NCI-H460 (cell line): ENCODE data around the gene RIMBP2. TPM values are rescaled to one million over a fixed set of nuclear protein-coding genes. Genes with fewer than 3 reads are reported as not detected.

Experiments
- DNase-seq: peaks from one replicate; pipeline ENCODE4 v3.0.0-alpha.2; 2016; ENCODE audit warnings: low read depth; ENCODE audit errors: extremely low read depth
- total RNA-seq: library from RNA; depleted of rRNA; stranded (reverse); fragments of >200 nt; shearing (Covaris generic); gene quantifications from 2 replicates; pipeline ENCODE4 v1.2.3, GENCODE V29; 2014

The RIMBP2 gene
- total RNA-seq, 1 experiment from 2014 or later = 0.02 TPM

DNA sequence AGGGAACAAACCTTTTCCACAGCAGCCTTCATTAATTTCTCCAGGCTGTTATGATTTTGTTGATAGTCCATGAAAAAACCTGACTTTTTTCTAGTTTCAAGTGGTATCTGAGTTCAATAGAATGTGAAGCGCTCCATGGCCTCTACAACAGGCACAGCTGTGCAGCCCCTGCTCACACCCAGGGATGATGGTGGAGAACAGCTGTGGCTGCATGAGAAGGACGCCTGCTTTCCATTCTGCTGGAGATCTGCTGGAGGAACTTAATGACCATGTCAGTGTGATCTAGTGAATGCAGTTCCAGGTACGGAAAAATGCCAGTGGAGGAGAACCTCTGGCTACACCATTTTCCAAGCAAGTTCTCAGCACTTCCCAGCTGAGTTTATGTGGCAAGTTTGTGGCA lies 297.8 kb downstream of the RIMBP2 start:
- no peak for DNase-seq

DNA sequence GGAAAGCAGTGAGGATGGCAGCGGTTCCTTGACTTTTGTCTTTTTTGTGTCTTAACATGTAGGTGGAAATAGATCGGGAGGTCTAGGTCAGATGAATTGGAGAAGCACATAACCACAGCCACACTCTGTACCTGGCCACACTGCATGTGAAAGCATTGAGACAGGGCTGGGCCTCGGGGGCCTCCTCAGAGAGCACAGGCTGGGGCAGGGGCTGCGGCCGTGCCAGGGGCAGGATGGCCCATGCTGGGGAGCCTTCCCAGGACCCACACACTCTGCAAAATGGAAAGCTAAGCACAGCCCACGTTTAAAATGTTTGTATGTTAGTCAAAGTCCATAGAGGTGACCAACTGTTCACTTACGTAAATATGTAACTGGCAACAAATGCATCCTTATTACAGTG lies 301.7 kb downstream of the RIMBP2 start:
- DNase-seq = no peak

DNA sequence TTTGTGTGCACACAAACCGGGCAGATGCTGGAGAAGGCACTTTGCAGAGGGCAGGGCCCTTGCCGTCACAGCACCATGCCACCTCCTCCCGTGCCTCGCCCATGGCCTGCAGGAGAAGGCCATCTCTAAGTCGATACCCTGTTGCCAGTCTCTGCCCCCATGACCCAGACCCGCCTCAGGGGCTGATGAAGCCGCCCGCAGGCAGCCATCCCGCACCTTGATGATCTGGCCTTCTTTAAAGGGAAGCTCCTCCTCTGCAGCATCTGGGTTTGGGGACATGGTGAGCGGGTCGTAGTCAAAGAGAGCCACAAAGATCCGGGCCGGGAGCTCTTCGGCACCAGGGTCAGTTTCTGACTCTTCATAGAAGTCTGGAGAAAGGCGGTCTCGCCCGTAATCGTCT lies 302.2 kb downstream of the RIMBP2 start:
- no peak for DNase-seq

DNA sequence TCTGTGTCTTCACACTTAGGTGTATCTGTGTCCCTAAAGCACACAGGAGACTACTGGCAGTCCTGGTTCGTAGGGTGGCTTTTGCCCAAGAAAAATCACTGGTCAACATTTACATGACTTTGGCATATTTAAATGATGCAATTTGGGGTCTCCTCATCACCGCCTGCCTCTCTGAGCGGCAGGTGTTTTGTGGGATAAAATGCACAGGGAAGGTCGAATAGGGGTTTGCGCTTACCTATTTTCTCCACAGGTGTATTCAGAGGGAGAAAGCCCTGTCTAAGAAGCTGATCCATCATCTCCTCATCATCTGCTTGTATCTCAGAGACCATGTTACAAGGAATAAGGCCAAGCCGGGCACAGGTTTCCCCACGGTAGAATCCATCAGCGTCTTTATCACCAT lies 303.7 kb downstream of the RIMBP2 start:
- DNase-seq = no peak

DNA sequence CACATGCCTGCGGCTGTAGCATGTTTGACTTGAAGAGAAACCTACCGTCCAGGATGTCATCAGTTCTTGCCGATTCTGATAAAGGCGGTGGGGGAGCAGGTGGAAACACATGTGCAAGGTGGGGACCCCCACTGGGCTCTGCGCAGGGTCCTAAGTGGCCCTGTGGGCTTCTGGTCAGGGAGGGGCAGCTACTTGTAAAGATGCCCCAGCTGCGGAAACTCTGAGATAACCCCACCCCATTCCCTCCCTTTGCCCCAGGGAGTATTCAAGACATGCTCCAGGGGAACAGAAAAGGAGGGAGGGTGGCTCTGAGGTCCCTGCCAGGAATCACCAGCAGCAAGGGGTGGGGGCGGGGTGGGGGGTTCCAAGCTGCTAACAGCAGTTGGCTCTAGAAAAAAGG lies 310.8 kb downstream of the RIMBP2 start:
- DNase-seq = no peak

DNA sequence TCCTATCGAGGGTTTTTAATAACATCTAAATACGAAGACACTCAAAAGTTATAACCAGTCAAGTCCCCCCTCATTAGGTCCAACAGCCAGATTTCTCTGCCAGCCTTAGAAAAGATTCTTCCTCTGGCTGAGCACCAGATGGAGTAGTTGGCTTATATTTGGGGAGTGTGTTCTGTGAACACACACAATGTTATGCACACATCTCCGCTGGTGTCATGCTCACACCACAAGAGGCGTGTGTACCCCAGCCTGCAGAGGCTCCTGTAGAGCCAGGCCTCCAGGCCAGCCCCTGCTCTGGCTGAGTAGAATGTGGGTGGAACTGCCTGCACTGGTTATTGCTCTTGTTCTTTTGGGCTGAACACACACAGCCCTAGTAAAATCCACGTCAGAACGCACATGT lies 314.4 kb downstream of the RIMBP2 start:
- DNase-seq = peak; percentile 15

DNA sequence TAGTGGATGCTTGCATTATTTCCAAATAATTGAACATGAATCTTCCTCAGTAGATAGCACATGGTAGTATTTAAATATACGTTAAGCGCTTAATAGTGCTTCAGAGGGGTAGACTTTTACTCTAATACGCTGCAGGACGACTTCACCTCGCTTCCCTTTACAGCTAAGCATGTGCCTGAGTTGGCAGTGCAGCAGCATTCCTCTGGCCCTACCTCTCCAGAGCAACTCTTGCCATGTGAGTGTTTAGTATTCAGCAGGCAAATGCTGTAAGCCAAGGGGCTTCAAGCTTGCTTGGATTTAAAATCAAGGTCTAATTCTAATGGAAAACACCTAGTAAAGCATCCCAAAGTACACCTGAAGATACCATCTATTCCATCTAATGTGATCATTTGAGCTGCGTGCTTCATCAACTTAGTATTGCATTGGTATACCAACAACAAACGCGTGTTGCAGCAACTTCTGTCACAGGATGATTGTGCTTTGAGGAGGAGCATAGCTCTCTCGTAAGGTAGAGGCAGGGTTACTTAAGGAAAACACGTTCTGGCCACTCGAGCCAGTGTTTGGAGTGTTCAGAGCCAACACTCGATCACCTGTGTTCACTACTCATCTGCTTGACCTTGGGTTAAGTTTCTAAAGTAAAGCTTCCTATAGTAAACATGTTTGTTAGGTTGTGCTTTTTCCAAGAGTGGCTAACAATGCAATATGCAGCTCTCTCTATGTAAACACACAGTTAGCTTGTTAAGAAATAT lies 317.8 kb downstream of the RIMBP2 start:
- DNase-seq = no peak

DNA sequence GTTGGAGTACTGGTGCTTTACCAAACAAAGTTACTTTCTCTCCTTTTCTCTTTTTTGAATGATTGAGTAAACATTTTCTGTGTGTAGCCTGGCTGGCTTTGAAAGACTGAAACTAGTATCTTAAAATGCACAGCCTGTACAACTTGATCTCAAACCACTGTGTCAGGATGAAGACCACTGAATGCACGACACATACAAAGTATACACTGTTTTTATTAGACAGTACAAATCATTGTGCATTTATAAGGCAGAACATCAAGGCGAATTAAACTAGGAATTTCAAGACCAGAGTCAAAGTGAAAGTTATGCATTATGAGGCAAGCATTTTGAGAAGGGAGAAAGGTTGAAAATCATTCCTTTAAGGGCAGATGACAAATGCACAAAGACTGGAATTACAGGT lies 319.4 kb downstream of the RIMBP2 start:
- DNase-seq = no peak

DNA sequence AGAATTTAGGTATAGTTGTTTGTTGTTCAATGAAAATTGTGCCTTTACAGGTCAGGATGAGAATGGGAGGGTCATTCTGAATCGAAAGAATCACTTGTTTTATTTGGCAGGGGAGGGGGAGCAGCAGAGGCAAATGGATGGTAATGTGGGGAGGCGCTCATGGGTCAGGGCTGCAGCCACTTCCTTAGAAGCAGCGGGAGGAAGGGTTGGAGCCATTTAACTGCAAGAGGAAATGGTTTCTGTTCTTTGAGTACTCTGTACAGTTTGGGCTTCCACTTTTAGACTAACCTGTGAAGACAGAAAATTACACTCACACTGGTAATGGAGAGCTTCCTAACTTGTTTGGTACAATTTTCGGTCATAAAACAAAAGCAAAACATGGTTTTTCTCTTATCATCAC lies 321.2 kb downstream of the RIMBP2 start:
- DNase-seq = no peak

DNA sequence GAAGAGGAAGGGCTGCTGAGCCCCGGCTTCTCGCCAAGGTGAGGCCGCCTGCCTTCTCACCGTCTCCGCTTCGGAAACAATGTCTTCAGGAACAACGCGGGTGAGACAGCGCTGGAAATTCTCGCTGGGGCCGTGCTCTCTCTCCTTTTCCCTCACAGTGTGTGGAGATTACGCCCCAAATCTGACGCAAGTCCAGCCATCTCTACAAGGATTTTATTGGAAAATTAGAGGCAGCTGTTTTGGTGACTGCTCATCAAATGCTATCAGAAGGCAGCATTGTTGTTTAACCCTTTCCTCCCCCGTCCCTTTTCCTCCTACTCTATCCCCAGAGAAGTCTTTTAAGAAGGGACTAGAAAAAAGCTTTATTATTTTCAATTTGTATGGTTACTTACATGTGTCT lies 324.9 kb downstream of the RIMBP2 start:
- no peak for DNase-seq

DNA sequence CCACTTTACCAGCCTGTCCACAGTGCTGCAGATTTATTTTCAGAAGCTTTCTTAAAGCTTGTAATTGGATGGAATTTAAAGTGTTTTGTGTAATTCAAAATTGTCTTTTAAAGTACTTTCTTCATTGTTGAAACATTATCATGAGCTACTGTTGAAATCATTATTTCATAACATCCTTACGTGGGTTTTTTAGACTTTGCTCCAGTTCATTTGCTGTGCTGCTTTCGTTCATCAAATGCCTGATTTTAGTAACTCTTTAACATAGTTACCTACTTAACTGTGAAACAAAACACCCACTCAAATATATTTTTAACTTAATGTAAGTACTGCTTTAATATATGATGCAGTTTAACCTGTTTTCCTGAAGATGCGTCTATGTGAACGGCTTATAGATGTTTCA lies 330.9 kb downstream of the RIMBP2 start:
- no peak for DNase-seq

DNA sequence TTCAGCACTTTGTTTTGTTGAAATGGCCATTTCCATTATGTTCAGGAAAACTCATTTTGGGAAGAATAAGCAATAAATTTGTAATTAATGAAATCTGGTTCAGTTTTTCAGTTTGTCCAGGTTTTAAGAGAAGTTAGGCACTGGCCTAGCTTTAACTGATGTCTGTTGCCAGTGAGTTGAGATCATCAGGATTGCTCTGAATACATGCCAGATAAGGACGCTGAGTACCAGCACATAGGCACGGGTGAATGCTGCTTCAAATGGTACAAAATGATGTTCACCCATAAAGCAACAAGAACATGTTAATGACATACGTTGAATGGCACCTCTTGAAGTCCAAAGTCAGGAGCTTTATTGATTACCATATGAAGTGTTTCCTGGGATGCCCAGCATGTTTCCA lies 331.9 kb downstream of the RIMBP2 start:
- DNase-seq = no peak

DNA sequence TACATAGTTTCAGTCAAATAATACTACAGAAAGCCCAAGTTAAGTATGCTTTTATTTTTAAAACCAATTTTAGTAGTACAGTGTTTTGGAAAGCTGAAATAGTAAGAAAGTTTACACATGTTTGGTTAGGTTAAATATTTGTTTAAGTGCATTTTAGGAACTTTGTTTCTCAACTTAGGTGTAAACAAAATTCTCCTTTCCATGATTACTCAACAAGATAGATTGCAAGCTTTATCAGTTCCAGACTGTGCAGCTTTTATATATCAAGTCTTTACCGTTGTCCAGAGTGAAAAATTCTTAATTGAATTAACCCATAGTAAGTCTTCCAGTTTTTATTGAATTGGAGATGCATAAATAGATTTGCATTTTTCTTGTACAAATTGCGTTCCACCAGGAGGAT lies 333.3 kb downstream of the RIMBP2 start:
- DNase-seq = no peak

DNA sequence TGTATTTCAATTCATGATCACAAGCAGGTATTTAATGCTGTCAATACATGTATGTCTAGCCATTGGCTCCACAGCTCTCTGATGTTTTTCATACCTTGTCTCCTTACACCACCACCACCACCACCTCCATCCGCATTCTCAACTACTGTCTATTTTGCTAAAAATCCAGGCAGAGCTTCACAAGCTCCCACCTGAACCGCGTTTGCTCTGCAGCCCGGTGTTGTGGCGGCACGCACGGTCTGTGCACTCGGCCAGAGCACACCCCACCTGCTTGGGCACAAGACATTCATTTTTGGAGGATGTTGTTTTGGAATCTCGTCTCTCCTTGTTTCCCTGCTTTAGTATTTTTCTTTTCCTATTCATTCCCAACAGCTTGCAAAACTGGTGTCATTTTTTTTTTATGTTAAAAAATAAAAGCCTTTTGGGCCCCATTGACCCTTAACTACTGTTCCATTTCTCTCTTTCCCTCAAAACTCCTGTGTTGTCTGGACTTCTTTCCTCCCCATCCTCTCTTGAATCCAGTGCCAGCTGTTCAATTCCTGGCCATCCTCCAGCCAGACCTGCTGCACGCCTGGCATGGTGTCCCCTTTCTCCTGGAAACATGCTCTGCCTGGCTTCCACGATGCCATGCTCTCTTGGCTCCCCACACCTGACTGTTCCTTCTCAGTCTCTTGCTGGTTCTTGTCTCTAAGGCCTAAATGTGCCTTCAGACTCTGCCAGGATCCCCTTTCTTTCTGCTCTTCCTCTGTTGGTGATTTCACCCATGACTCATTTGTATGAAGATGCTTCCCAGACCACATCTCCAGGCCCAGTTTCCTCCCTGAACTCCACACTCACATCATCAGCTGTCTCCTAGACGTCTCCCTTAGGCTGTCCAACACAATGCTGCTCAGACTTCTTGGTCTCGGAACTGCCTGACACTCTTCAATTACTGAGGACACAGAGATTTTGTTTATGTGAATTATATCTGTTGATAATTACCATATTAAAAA lies 340.5 kb downstream of the RIMBP2 start:
- DNase-seq = no peak

DNA sequence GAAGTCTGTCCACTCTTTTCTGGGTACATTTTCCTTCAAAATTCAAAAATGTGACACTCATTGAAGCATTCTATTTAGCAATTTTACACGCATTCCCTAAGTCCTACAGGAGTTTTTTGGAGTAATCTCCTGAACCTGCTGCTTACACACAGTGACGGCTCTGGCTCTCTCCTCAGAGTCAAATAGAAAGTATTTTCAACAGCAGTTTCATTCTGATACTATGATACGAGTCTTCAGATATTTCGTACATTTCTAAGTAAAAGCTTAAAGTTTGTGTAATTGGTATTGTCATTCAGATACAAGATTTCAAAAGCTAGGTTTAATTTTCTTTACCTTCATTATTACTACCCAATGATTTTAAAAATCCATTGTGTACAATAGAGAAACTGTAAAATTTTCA lies 342.0 kb downstream of the RIMBP2 start:
- no peak for DNase-seq

DNA sequence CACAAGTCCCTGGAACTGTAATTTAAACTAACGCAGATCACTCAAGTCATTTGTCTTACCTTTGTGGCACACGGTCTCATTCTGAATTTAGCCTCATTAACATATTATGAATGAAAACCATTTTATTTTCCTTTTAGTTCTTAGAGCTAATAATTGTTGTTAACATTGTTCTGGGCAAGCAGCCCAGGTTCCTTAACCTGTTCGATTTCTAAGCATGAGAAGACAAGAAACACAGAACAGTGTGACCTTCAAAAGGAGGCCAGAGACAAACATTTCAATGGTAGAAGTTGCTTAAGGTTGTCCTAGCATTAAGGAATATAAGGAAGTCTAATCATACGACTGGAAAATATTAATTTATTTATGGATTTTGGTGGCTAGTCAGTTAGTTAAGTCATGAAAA lies 343.2 kb downstream of the RIMBP2 start:
- DNase-seq = no peak

DNA sequence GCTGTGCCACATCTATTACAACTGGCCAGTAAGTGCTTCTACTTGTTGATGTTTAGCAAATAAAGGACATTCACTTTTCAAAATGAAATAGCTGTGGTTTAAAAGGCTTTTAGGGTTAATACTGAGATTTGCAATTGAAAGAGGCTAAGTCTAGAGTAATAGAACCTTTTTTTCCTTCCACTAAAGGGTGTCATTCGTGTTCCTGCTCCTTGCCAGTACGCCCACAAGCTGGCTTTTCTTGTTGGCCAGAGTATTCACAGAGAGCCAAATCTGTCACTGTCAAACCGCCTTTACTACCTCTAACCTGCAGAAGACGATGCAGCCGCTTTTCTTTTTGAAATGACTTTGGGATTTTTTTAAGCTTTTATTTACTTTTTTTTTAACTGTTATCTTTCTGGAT lies 344.8 kb downstream of the RIMBP2 start:
- no peak for DNase-seq

DNA sequence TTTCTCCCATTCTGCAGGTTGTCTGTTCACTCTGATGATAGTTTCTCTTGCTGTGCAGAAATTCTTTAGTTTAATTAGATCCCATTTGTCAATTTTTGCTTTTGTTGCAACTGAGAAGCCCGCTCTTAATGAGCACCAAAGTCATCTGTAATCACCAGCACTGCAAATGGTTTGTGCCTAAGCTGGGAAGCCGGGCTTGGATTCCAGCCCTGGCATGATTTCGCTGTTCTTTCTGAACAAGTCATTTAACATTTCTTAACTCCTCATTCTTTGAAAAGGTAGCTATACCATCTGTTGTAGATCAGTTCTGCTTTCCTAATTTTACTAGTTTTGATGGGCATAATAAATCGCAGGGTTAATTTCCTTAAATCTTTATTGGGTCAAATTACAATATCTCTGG lies 346.3 kb downstream of the RIMBP2 start:
- DNase-seq = no peak

DNA sequence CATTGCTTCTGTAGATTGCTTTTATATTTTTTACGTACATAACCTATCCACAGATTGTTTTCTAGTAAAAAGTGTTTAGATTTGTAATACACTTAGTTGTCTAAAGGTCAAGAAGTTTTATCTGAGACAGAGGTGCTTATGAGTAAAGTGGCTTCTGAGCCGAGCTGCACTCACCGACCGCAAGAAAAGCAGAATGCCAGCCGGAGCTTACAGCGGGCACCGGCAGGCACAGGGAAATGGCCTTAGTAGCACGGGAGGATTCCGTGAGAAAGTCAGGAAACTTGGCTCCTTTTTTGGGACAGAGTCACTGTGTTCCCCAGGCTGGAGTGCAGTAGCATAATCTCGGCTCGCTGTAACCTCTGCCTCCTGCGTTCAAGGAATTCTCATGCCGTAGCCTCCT lies 348.6 kb downstream of the RIMBP2 start:
- DNase-seq = no peak

DNA sequence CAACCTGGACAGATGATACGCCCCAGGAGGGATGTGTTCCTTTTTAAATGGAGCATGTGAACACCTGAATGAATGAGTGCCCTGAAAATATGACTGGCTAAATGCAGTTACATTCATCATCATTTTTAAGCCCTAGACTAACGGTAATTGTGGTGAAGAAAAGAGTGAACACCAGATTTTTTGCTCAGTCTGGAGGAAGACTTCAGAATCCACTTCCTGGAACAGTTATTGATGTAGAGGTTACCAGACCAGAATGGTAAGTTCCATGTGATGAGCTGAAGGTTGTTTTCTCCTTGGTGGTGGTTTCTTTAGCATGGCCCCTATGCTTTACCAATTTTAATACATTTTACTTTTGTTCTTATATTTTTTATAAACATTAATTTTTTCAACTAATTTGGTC lies 349.1 kb downstream of the RIMBP2 start:
- DNase-seq = no peak

DNA sequence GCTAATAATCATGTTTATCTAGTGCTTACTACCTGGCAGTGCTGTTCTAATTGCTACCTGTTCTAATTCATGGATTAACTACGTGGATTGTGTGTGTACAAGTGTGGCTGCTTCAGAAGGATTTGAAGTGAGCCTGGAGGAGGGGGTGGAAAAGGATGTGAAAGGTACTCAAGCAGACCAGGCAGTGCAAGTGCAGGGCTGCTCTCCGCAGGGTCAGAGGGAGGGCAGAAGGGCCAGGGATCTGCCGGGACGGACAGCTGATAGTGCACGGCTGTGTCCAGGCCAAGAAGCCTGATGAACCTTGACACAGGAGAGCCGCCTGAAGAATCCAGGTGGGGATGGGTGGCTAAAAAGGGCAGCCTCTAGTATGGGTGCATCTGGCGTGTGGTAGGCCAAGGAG lies 349.9 kb downstream of the RIMBP2 start:
- no peak for DNase-seq

DNA sequence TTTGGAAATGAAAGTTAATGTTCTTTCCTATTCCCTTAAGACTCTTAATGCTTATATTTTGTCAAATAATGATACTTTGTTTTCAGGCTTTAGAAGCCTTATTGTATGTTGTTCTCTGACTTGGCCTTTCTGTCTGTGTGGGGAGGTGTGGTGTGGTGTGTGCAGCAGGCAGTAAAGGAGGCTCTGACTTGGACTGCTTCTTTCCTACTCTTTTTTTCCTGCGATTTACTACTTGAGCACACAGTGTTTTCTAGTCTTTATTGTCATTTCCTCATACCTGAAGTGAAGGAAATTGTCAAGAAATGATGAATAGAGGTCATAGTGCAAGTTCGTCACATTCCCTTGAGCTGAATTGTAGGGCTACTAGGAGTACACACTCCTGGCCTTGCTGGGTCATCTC lies 351.5 kb downstream of the RIMBP2 start:
- no peak for DNase-seq
